Coronary artery (tissue), 2 donors: ENCODE data around the gene PLRG1.

Experiments used
- DNase-seq: peaks from one replicate; pipeline ENCODE4 v3.0.0-alpha.2; 2017; ENCODE audit warnings: low spot score
- H3K27ac ChIP-seq, 2 donors: fragments of 200-600 bp; sonication (generic); one replicate each; pipeline ENCODE4 v1.5.1; 2016 to 2019
- H3K4me3 ChIP-seq: fragments of 200-600 bp; sonication (generic); 2 replicates; pipeline ENCODE4 v1.5.1; 2016; ENCODE audit warnings: mild to moderate bottlenecking, moderate library complexity
- CTCF ChIP-seq: fragments of 200-600 bp; sonication (generic); IDR thresholded peaks from one replicate; pipeline ENCODE4 v1.5.1; 2019; ENCODE audit warnings: antibody characterized with exemption

Gene PLRG1

GRCh38 chr4:154573190-154573870 is 23.1 kb upstream of the PLRG1 start:
- H3K4me3 ChIP-seq, result no peak overlapping the region
- DNase-seq, result no peak
- H3K27ac ChIP-seq, result no peak overlapping the region
- TF ChIP-seq CTCF, result no peak

- Histone ChIP-seq H3K27ac (no peak overlapping the region), H3K4me3 (no peak overlapping the region)
- TF ChIP-seq CTCF, result no peak
- DNase-seq, result no peak
These were observed 19.4 kb upstream of the PLRG1 start for GRCh38 chr4:154569584-154569983.

- no peak overlapping the region for H3K27ac ChIP-seq
- DNase-seq, result no peak
- no peak overlapping the region for H3K4me3 ChIP-seq
- no peak for TF ChIP-seq CTCF
These were observed 18.8 kb upstream of the PLRG1 start for GRCh38 chr4:154569028-154569427.

- no peak for TF ChIP-seq CTCF
- no peak overlapping the region for H3K4me3 ChIP-seq
- DNase-seq, result no peak
- no peak overlapping the region for H3K27ac ChIP-seq
These were observed 16.5 kb upstream of the PLRG1 start for GRCh38 chr4:154566639-154567204.

GRCh38 chr4:154565704-154566103 is 15.5 kb upstream of the PLRG1 start:
- TF ChIP-seq CTCF, result no peak
- H3K27ac ChIP-seq, result no peak overlapping the region
- H3K4me3 ChIP-seq, result no peak overlapping the region
- no peak for DNase-seq

GRCh38 chr4:154564311-154564710 is 14.1 kb upstream of the PLRG1 start:
- Histone ChIP-seq H3K4me3 (no peak overlapping the region), H3K27ac (no peak overlapping the region)
- no peak for TF ChIP-seq CTCF
- DNase-seq, result no peak

GRCh38 chr4:154562697-154563254 is 12.6 kb upstream of the PLRG1 start, which contains the start of gene FGB:
Gene FGB, plus strand, starts transcription at chr4:154563011. Its CDS starts 8 bp downstream, at chr4:154563019.
- no peak for TF ChIP-seq CTCF
- Histone ChIP-seq H3K4me3 (no peak within 1 kb of the TSS), H3K27ac (no peak within 1 kb of the TSS)
- no peak for DNase-seq
